Right kidney (tissue), 1 donor: ENCODE data around the gene SYNGR2.
A peak's percentile ranks its signal among the peaks of the same experiment; 100 is the strongest.
"Not testable (repeated sequence)": the region's sequence is repeated elsewhere in the genome, so short reads cannot be mapped to it uniquely, and the experiment has no call there.

Source experiments
- DNase-seq: peaks from one replicate; pipeline ENCODE4 v3.0.0-alpha.2; 2016

The SYNGR2 gene

GRCh38 chr17:78128551-78129350 lies 39.6 kb upstream of the SYNGR2 start, which contains the start of gene TMC6:
TMC6 (minus strand) TSS chr17:78128755; CDS start chr17:78126832, 1,923 bp downstream.
- peak; percentile 81 for DNase-seq

- no peak for DNase-seq
Observed at GRCh38 chr17:78129351-78130089, 38.9 kb upstream of the SYNGR2 start.

- DNase-seq = no peak
Observed at GRCh38 chr17:78130090-78130436, 38.3 kb upstream of the SYNGR2 start.

GRCh38 chr17:78130437-78131101 lies 37.8 kb upstream of the SYNGR2 start, which contains the start of gene TMC8:
TMC8 (plus strand) TSS chr17:78130771; CDS start chr17:78131589, 818 bp downstream.
- DNase-seq = no peak

GRCh38 chr17:78131172-78132083 lies 37.0 kb upstream of the SYNGR2 start:
- peak; percentile 61 for DNase-seq

GRCh38 chr17:78132084-78132676 lies 36.2 kb upstream of the SYNGR2 start:
- peak; percentile 61 for DNase-seq

GRCh38 chr17:78132767-78133178 lies 35.6 kb upstream of the SYNGR2 start:
- DNase-seq = no peak

- DNase-seq = no peak
Observed at GRCh38 chr17:78133179-78133951, 35.0 kb upstream of the SYNGR2 start.

GRCh38 chr17:78133971-78134898 lies 34.1 kb upstream of the SYNGR2 start:
- DNase-seq = no peak

GRCh38 chr17:78134899-78135385 lies 33.4 kb upstream of the SYNGR2 start:
- DNase-seq = no peak

- DNase-seq = no peak
Observed at GRCh38 chr17:78135858-78136500, 32.4 kb upstream of the SYNGR2 start.

GRCh38 chr17:78137392-78138203 lies 30.8 kb upstream of the SYNGR2 start:
- no peak for DNase-seq

- no peak for DNase-seq
Observed at GRCh38 chr17:78138204-78139060, 29.9 kb upstream of the SYNGR2 start.

GRCh38 chr17:78139861-78140168 lies 28.6 kb upstream of the SYNGR2 start:
- DNase-seq = not testable (repeated sequence)

- peak; percentile 65 for DNase-seq
Observed at GRCh38 chr17:78140169-78141051, 28.0 kb upstream of the SYNGR2 start.
